ENCODE results near the gene TUBB3.

- TF ChIP-seq CTCF (IDR thresholded peaks at IDR 0.05) (no peak), POLR2A (IDR thresholded peaks at IDR 0.05) (no peak)
These were observed 25.9 kb upstream of the TUBB3 start for GRCh38 chr16:89897204-89897603.
